AG09309 (cell line): ENCODE results near the gene FGF7.
A peak's percentile ranks its signal among the peaks of the same experiment; 100 is the strongest.
"Not testable (repeated sequence)": the region's sequence is repeated elsewhere in the genome, so short reads cannot be mapped to it uniquely, and the experiment has no call there.

ENCODE experiments used
- DNase-seq: peaks from one replicate; pipeline ENCODE4 v3.0.0-alpha.2; 2010; ENCODE audit warnings: low read depth
- H3K4me3 ChIP-seq: 2 replicates; pipeline ENCODE4 v1.5.1; 2011; ENCODE audit warnings: mild to moderate bottlenecking, low read depth, low read length, moderate library complexity; ENCODE audit not compliant: control insufficient read depth
- CTCF ChIP-seq: IDR thresholded peaks from 2 replicates; pipeline ENCODE4 v1.5.1; 2011; ENCODE audit warnings: mild to moderate bottlenecking, low read depth, low read length, inconsistent platforms; ENCODE audit not compliant: insufficient read depth, control insufficient read depth; ENCODE audit errors: missing control alignments

The FGF7 gene

GRCh38 chr15:49467746-49468480 is 44.9 kb downstream of the FGF7 start:
- no peak overlapping the region for H3K4me3 ChIP-seq
- no peak for DNase-seq
- no peak for TF ChIP-seq CTCF

GRCh38 chr15:49468481-49468839 is 45.4 kb downstream of the FGF7 start:
- DNase-seq, result no peak
- no peak for TF ChIP-seq CTCF
- H3K4me3 ChIP-seq, result no peak overlapping the region

DNA sequence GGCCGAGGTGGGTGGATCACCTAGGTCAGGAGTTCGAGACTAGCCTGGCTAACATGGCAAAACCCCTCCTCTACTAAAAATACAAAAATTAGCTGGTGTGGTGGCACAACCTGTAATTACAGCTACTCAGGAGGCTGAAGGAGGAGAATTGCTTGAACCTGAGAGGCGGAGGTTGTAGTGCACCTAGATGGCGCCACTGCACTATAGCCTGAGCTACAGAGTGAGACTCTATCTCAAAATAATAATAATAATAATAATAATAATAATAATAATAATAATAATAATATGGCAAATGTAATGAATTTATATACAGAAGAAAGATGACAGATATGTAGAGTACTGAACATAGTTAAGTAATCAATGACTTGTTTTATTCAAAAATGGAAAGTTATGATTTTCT is 48.2 kb downstream of the FGF7 start:
- peak; percentile 15 for TF ChIP-seq CTCF

DNA sequence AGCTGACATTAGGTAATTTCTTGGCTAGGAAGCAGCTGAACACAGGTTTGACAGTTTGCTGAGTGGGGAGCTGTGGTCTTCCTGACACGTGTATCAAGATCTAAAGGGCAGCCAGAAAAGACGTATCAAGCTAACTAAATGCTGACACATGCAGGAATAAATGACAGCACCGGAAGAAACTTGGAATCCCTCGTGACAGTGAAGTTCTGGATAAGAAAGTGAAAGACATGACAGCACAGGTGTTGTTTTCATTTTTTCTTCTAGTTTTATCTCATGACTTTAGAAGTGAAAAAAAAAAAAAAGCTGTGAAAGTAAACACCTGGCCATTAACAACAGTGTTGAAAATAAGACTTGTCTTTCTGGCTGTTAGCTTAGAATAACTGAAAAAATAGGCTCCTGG is 48.7 kb downstream of the FGF7 start:
- H3K4me3 ChIP-seq, result no peak overlapping the region
- TF ChIP-seq CTCF, result no peak
- DNase-seq, result no peak

More for the DNA sequence above, 48.2 kb downstream of the FGF7 start:
- DNase-seq, H3K4me3 ChIP-seq: not testable (repeated sequence)

- DNase-seq, result no peak
- no peak overlapping the region for H3K4me3 ChIP-seq
- no peak for TF ChIP-seq CTCF
Measured at GRCh38 chr15:49472338-49472737, 49.3 kb downstream of the FGF7 start.

- DNase-seq, result no peak
- no peak overlapping the region for H3K4me3 ChIP-seq
- TF ChIP-seq CTCF, result no peak
Measured at GRCh38 chr15:49473031-49473430, 50.0 kb downstream of the FGF7 start.

- H3K4me3 ChIP-seq, DNase-seq: not testable (repeated sequence)
Measured at GRCh38 chr15:49478021-49478420, 55.0 kb downstream of the FGF7 start.

DNA sequence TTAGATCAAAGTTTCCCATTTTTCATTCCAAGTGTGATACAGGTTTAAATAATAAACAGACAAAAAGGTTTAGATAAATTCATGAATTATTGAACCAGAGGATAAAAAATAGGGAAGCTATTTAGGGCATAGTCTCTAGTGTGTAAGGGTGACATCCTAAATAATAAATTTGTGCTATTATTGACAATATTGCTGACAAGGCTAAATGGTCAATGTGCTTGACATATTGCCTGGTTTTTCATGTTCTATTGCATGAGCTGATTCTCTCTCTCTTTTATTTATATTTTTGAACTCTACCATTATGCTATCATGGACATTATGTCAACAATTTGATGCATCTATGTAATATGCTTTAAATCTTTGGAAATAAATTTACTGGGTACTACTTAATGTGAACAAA is 55.9 kb downstream of the FGF7 start:
- H3K4me3 ChIP-seq, DNase-seq: not testable (repeated sequence)

GRCh38 chr15:49485401-49485800 is 62.4 kb downstream of the FGF7 start:
- not testable (repeated sequence) for DNase-seq, H3K4me3 ChIP-seq
